Activated CD4-positive, alpha-beta T cell treated with anti-CD3 and anti-CD28 coated beads, Interleukin-2, amount 10 ng/mL, durations not matched to agents 7 days and 5 days (primary cell): ENCODE results near the gene ZNF37A. TPM values are rescaled to one million over a fixed set of nuclear protein-coding genes. Genes with fewer than 3 reads are reported as not detected.
A peak's percentile ranks its signal among the peaks of the same experiment; 100 is the strongest.
"Not testable (repeated sequence)": the region's sequence is repeated elsewhere in the genome, so short reads cannot be mapped to it uniquely, and the experiment has no call there.

Source experiments
- CTCF ChIA-PET: fragments of 350-600 bp; sonication (Branson Sonifier 250); formaldehyde crosslinking; loops from one replicate; lab custom pipeline; 2021; ENCODE audit warnings: antibody characterized with exemption; lab: Charles Lee
- POLR2A ChIA-PET: fragments of 350-600 bp; sonication (Branson Sonifier 250); formaldehyde crosslinking; loops from one replicate; lab custom pipeline; 2021; ENCODE audit warnings: antibody characterized with exemption; lab: Charles Lee
- DNase-seq: peaks from one replicate; pipeline ENCODE4 v3.0.0-alpha.2; 2020
- H3K27ac Mint-ChIP-seq: one replicate; pipeline ENCODE4 v1.8.0; 2021; ENCODE audit warnings: mild to moderate bottlenecking, moderate library complexity, mixed read lengths
- H3K27me3 Mint-ChIP-seq: one replicate; pipeline ENCODE4 v1.8.0; 2021; ENCODE audit warnings: mixed read lengths
- H3K36me3 Mint-ChIP-seq: one replicate; pipeline ENCODE4 v1.8.0; 2021; ENCODE audit warnings: low read depth, mixed read lengths
- H3K4me1 Mint-ChIP-seq: one replicate; pipeline ENCODE4 v1.8.0; 2021; ENCODE audit warnings: mixed read lengths
- H3K4me3 Mint-ChIP-seq: one replicate; pipeline ENCODE4 v1.8.0; 2021; ENCODE audit warnings: mild to moderate bottlenecking, moderate library complexity, mixed read lengths
- H3K9me3 Mint-ChIP-seq: one replicate; pipeline ENCODE4 v1.8.0; 2021; ENCODE audit warnings: mixed read lengths
- total RNA-seq, 2 experiments: library from RNA; stranded (reverse); gene quantifications; one replicate each; pipeline ENCODE4 v1.2.3, GENCODE V29; 2021

Gene ZNF37A
- total RNA-seq, result 10 to 100 TPM; 17.3 to 22.3 TPM

DNA sequence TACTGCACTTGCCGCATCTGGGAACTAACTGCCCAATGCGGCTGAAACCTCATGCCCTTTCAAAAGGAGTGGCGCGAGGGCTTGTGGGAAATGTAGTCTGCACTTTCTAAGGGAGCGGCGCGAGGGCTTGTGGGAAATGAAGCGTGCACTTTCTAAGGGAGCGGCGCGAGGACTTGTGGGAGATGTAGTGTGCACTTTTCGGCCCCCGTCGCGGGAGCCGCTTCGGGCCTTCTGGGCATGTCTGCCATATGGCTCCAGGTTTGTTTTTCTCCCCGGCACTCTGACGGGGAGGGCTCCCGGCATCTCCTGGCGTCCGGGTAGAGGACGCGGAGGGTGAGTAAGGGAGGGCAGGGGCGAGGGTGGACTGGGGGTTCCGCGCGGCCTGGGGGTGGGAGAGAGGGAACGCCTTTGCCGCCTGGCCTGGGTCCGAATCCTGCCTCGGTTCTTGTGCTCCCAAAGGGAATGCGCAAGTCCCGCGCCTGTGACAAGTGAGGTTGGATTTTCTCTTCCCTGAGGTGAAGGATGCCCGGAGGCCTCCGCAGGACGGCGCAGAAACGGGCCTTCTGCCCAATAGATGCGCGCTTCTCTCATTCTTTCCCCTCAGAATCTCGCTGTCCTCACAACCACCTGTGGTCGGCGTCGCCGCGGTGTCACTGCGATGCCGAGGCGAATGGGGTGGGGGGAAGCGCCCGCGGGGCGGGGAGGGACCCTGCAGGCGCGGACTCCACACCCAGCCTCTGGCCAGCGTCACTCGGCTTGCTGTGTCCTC is at the start of gene ZNF37A:
Gene ZNF37A (plus strand): TSS at position 180 of the 769 bp plus-strand sequence. CDS start 2,281 bp downstream, outside the sequence.
- peak within 1 kb of the TSS; percentile 98 for H3K27ac Mint-ChIP-seq
- POLR2A ChIA-PET, result no interaction called here

DNA sequence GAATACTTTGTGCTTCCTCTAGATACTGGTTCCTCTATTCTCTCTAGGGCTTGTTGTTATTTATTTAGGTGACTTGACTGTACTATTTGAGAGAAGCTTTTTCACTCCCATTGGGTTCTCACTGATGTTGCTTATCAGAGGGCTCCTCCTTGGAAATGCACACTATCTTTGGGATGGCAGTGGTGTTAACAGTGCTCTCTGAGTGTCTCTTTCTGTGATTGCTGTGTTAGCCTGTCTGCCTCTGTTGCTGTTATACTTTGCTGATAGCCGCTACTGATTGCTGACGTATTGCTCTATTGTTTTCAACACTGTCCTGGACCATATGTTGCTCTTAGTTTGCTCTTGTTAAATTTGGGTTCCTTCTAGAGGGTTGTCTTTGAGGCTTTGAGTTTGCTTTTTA is 49.0 kb upstream of the ZNF37A start:
- no peak for DNase-seq
- POLR2A ChIA-PET, result no interaction called here
- no peak overlapping the region for H3K27ac Mint-ChIP-seq
- H3K9me3 Mint-ChIP-seq, result peaks cover 39% of the 10 kb centered on the region
- H3K36me3 Mint-ChIP-seq, result peaks cover 78% of the 10 kb centered on the region
- no peaks in the 10 kb centered on the region for H3K27me3 Mint-ChIP-seq
- H3K4me3 Mint-ChIP-seq, result no peak overlapping the region
- CTCF ChIA-PET, result no interaction called here
- H3K4me1 Mint-ChIP-seq, result peaks cover 15% of the 10 kb centered on the region

More for the DNA sequence above, at the start of gene ZNF37A:
- H3K4me3 Mint-ChIP-seq, result peak within 1 kb of the TSS; percentile 92
- H3K9me3 Mint-ChIP-seq, result peaks cover 15% of the 10 kb centered on the region
- H3K27me3 Mint-ChIP-seq, result no peaks in the 10 kb centered on the region
- peak; percentile 94 for DNase-seq
- CTCF ChIA-PET, result interaction anchor here (1.2 kb wide), 1 partner anchor 117 kb away, joined by 5 read pairs; no protein-coding TSS in a partner anchor
- peaks cover 35% of the 10 kb centered on the region for H3K4me1 Mint-ChIP-seq
- peaks cover 46% of the 10 kb centered on the region for H3K36me3 Mint-ChIP-seq

DNA sequence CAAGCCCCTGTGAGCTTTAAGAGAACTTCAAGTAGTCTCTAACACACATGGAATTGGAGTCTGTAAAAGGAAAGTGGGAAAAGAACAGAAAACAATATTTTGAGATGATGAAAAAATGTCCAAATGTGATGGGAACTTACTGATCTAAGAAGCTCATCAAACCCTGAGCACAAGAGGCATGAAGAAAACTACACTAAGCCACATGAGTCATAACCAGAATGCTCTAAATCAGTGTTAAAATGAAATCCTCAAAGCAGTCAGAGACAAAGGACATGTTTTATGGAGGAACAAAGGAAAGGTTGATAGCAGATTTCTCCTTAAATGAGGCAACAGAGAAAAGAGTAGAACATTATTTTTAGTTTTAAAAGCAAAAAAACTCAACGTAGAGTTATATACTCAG is 46.5 kb upstream of the ZNF37A start:
- peaks cover 41% of the 10 kb centered on the region for H3K9me3 Mint-ChIP-seq
- no peaks in the 10 kb centered on the region for H3K27me3 Mint-ChIP-seq
- no peak overlapping the region for H3K27ac Mint-ChIP-seq
- DNase-seq, result no peak
- peaks cover 11% of the 10 kb centered on the region for H3K4me1 Mint-ChIP-seq
- H3K4me3 Mint-ChIP-seq, result no peak overlapping the region
- POLR2A ChIA-PET, result no interaction called here
- CTCF ChIA-PET, result interaction anchor here (0.7 kb wide), 1 partner anchor 101 kb away, joined by 3 read pairs; no protein-coding TSS in a partner anchor
- peaks cover 73% of the 10 kb centered on the region for H3K36me3 Mint-ChIP-seq

DNA sequence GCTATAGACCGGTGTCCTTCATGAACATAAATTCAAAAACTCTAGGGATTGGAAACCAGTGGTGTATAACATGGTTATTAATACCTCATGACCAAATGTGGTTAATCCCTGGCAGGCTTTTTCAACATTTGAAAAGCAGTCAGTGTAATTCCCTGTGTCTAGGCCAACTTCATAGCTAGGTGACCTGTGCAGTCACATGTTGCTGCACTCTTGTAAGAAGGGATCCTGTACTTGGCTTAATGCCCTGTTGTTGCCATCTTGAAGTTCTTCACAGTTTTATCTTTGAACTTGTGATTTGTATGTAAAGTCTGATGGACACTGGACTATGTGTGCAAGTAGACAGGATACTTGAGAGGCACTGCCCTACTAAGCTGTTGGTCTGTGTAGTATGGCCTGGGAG is 43.9 kb upstream of the ZNF37A start:
- Mint-ChIP-seq H3K9me3 (peaks cover 60% of the 10 kb centered on the region), H3K27ac (no peak overlapping the region), H3K27me3 (no peaks in the 10 kb centered on the region), H3K4me3 (no peak overlapping the region), H3K36me3 (peaks cover 75% of the 10 kb centered on the region), H3K4me1 (peaks cover 2% of the 10 kb centered on the region)
- DNase-seq, result no peak
- POLR2A ChIA-PET, result no interaction called here
- CTCF ChIA-PET, result interaction anchor here (1.1 kb wide), 1 partner anchor 38 kb away, joined by 4 read pairs; no protein-coding TSS in a partner anchor

DNA sequence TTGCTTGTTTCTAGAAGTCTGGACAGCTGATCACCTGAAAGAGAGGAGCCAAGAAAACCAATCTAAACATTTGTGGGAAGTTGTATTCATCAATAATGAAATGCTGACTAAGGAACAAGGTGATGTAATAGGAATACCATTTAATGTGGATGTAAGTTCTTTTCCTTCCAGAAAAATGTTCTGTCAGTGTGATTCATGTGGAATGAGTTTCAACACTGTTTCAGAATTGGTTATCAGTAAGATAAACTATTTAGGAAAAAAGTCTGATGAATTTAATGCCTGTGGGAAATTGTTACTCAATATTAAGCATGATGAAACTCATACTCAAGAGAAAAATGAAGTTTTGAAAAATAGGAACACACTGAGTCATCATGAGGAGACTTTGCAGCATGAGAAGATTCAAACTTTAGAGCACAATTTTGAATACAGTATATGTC is 39.8 kb upstream of the ZNF37A start:
- ChIA-PET CTCF (no interaction called here), POLR2A (no interaction called here)
- no peak for DNase-seq
- H3K9me3 Mint-ChIP-seq, result peaks cover 66% of the 10 kb centered on the region
- no peak overlapping the region for H3K4me3 Mint-ChIP-seq
- no peaks in the 10 kb centered on the region for H3K4me1 Mint-ChIP-seq
- no peaks in the 10 kb centered on the region for H3K27me3 Mint-ChIP-seq
- peaks cover 84% of the 10 kb centered on the region for H3K36me3 Mint-ChIP-seq
- H3K27ac Mint-ChIP-seq, result no peak overlapping the region

DNA sequence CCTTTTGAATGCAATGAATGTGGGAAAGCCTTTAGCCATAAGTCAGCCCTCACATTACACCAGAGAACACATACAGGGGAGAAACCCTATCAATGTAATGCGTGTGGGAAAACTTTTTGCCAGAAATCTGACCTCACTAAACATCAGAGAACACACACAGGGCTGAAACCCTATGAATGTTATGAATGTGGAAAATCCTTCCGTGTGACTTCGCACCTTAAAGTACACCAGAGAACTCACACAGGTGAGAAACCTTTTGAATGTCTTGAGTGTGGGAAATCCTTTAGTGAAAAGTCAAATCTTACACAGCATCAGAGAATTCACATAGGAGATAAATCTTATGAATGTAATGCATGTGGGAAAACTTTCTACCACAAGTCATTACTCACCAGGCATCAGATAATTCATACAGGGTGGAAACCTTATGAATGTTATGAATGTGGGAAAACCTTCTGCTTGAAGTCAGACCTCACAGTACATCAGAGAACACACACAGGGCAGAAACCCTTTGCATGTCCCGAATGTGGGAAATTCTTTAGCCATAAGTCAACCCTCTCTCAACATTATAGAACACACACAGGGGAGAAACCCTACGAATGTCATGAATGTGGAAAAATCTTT is 38.8 kb upstream of the ZNF37A start:
- H3K4me1 Mint-ChIP-seq, H3K27ac Mint-ChIP-seq, CTCF ChIA-PET, POLR2A ChIA-PET, H3K4me3 Mint-ChIP-seq, DNase-seq, H3K27me3 Mint-ChIP-seq: not testable (repeated sequence)
- H3K36me3 Mint-ChIP-seq, result peaks cover 83% of the 10 kb centered on the region
- H3K9me3 Mint-ChIP-seq, result peaks cover 66% of the 10 kb centered on the region

DNA sequence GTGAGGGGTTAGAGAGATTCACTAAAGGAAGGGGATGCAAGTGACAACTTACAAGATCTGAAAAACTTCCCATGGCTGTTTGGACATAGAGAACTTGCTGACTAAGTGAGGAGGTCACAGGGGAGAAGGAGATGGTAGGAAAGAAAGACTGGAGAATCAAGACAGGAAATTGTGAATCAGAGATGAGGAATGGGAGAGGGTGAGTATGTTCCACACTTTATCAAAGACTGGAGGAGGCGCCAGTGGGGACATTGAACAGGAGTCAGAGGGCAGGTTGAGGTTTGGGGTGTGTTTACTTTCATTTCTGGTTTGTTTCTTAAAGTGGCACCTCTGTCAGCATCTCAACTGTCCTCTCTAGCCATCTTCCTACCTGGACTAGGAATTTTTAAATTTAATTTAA is 24.5 kb upstream of the ZNF37A start:
- DNase-seq, H3K4me3 Mint-ChIP-seq, H3K4me1 Mint-ChIP-seq, POLR2A ChIA-PET, CTCF ChIA-PET, H3K27ac Mint-ChIP-seq, H3K36me3 Mint-ChIP-seq, H3K27me3 Mint-ChIP-seq: not testable (repeated sequence)
- H3K9me3 Mint-ChIP-seq, result peaks cover 17% of the 10 kb centered on the region

DNA sequence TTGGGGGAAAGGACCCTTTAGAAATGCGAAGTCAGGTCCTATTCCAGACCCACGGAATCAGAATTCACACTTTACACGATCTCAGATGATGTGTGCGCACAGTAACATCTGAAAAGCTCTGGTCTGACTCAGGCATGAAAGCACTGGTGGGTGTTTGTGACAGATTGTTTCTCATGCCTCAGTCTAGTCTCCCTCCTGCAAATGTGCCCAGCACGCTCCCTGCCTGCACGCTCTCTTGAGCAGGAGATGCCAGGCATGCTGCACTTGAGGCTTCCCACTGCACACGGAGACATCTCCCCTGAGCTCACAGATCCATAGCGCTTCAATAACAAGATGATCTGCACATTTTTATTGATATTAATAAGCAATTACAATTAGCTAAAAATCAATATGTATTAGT is 23.6 kb upstream of the ZNF37A start:
- DNase-seq, result no peak
- Mint-ChIP-seq H3K27ac (no peak overlapping the region), H3K36me3 (no peaks in the 10 kb centered on the region), H3K4me1 (peaks cover 2% of the 10 kb centered on the region), H3K4me3 (no peak overlapping the region), H3K27me3 (no peaks in the 10 kb centered on the region), H3K9me3 (peaks cover 19% of the 10 kb centered on the region)
- CTCF ChIA-PET, result interaction anchor here (0.7 kb wide), 1 partner anchor 67 kb away, joined by 3 read pairs; no protein-coding TSS in a partner anchor
- POLR2A ChIA-PET, result no interaction called here

DNA sequence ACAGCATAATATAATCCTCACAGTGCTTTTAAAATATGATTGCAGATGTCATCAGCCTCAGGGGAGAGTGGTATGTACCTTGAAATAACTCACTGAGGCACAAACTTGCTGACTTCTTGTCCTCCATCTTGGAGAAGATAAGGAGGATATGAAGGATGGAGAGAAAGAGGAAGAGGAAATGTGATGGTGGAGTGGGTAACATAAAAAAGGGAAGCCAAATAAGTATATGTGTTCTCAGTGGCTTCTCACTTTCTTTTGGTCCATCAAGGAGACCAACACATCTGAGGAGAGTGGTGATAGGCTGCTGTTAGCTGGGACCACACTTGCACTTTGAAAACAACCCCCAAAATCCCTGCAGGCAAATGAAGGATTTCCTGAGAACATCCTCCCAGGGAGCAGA is 21.6 kb upstream of the ZNF37A start:
- CTCF ChIA-PET, result no interaction called here
- no peaks in the 10 kb centered on the region for H3K27me3 Mint-ChIP-seq
- peaks cover 2% of the 10 kb centered on the region for H3K4me1 Mint-ChIP-seq
- no peak overlapping the region for H3K4me3 Mint-ChIP-seq
- no peak overlapping the region for H3K27ac Mint-ChIP-seq
- POLR2A ChIA-PET, result no interaction called here
- H3K9me3 Mint-ChIP-seq, result peaks cover 24% of the 10 kb centered on the region
- H3K36me3 Mint-ChIP-seq, result no peaks in the 10 kb centered on the region
- DNase-seq, result no peak

DNA sequence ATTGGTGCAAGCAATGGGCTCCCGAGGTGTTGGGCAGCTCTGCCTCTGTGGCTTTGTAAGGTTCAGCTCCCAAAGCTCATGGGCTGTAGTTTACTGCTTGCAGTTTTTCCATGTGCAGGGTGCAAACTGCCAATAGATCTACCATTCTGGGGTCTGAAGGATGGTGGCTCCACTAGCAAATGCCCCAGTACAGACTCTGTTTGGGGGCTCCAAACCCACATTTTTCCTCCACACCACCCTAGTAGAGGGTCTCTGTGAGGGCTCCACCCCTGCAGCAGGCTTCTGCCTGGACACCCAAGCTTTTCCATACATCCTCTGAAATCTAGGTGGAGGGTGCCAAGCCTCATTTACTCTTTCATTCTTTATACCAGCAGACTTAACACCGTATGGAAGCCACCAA is 17.4 kb upstream of the ZNF37A start:
- H3K27me3 Mint-ChIP-seq, result no peaks in the 10 kb centered on the region

DNA sequence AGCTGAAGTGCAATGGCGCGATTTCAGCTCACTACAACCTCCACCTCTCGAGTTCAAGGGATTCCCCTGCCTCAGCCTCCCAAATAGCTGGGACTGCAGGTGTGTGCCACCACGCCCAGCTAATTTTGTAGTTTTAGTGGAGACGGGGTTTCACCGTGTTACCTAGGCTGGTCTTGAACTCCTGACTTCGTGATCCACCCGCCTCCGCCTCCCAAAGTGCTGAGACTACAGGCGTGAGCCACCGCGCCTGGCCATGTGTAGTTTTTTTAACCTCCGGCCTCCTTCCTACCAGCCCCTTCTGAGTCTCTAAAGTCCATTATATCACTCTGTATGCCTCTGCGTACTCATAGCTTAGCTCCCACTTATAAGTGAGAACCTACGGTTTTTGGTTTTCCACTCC is 819 bp upstream of the ZNF37A start:
- Mint-ChIP-seq H3K27ac (peak overlapping the region; percentile 98), H3K4me1 (peaks cover 32% of the 10 kb centered on the region), H3K36me3 (peaks cover 36% of the 10 kb centered on the region), H3K4me3 (peak overlapping the region; percentile 92)
- POLR2A ChIA-PET, result interaction anchor here (0.6 kb wide), 1 partner anchor 114 kb away, joined by 4 read pairs; no protein-coding TSS in a partner anchor
- not testable (repeated sequence) for DNase-seq, H3K27me3 Mint-ChIP-seq, H3K9me3 Mint-ChIP-seq
- CTCF ChIA-PET, result interaction anchor here (1.2 kb wide), 1 partner anchor 116 kb away, joined by 5 read pairs; no protein-coding TSS in a partner anchor

More for the DNA sequence above, 17.4 kb upstream of the ZNF37A start:
- Mint-ChIP-seq H3K27ac (no peak overlapping the region), H3K4me1 (no peaks in the 10 kb centered on the region), H3K9me3 (peaks cover 31% of the 10 kb centered on the region), H3K4me3 (no peak overlapping the region), H3K36me3 (no peaks in the 10 kb centered on the region)
- ChIA-PET POLR2A (no interaction called here), CTCF (no interaction called here)
- no peak for DNase-seq

DNA sequence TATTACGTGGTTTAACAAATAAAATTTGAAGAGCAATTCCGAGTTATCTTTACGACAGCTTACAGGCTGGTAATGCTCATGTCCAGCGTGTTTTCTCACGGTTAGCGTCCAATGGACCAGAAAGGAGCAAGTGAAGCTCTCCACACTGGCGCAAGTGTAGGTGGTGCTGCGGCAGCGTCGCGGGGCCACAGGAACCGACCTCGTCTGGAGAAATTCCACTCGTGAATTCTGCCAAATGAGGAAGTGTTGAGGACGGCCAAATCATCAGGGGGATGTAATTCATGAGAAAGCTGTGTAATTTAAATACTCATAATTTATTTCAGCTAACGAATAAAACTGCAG is 350 bp upstream of the ZNF37A start:
- no peak for DNase-seq
- Mint-ChIP-seq H3K4me3 (peak overlapping the region; percentile 92), H3K27me3 (no peaks in the 10 kb centered on the region), H3K36me3 (peaks cover 40% of the 10 kb centered on the region), H3K27ac (peak overlapping the region; percentile 98), H3K9me3 (peaks cover 10% of the 10 kb centered on the region), H3K4me1 (peaks cover 32% of the 10 kb centered on the region)
- POLR2A ChIA-PET, result no interaction called here
- CTCF ChIA-PET, result interaction anchor here (1.2 kb wide), 1 partner anchor 117 kb away, joined by 5 read pairs; no protein-coding TSS in a partner anchor

DNA sequence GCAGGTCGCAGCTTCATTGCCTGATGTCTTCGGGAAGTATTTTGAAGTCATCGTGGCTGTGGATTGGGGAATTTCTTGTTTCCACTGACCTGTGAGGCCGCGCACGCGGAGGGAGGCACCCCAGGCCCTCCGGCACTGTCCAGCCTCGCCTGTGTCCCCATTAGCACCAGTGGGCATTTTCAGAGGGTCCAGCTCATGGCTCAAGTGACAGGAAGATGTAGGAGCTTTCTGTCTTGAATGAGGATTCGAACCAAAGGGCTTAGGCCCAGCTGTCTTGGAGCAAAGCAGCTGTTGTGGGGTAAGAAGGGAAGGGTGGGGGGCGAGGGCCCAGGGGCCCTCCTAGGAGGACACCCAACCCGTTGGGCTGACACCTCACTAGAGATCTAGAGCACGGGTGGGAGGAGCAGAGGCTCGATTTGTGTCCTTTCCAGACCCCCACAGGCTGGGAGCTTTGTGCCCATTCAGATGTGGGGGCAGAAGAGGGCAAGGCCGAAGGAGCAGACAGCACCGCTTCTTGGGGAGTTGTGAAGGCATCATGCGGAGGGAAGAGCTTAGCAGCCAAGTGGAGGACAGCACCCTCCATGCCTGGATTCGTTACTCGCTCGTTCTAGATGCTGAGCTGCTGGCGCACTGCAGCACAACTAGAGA is 914 bp downstream of the ZNF37A start:
- CTCF ChIA-PET, result no interaction called here
- no peak for DNase-seq
- H3K4me3 Mint-ChIP-seq, result peak overlapping the region; percentile 92
- peaks cover 22% of the 10 kb centered on the region for H3K9me3 Mint-ChIP-seq
- no peaks in the 10 kb centered on the region for H3K27me3 Mint-ChIP-seq
- H3K4me1 Mint-ChIP-seq, result peaks cover 35% of the 10 kb centered on the region
- POLR2A ChIA-PET, result no interaction called here
- H3K36me3 Mint-ChIP-seq, result peaks cover 53% of the 10 kb centered on the region
- peak overlapping the region; percentile 98 for H3K27ac Mint-ChIP-seq
